HPDE6-E6E7 (cell line): Measurements from ENCODE around the gene TRIM45.
A peak's percentile ranks its signal among the peaks of the same experiment; 100 is the strongest.
"Not testable (repeated sequence)": the region's sequence is repeated elsewhere in the genome, so short reads cannot be mapped to it uniquely, and the experiment has no call there.

Source experiments
- DNase-seq: peaks from one replicate; pipeline ENCODE4 v3.0.0; 2011; ENCODE audit warnings: missing footprints; ENCODE audit errors: extremely low spot score

TRIM45 gene

GRCh38 chr1:117121589-117122329 lies at the start of gene TRIM45:
Gene TRIM45 (minus strand): TSS chr1:117121749. CDS start chr1:117121201, 548 bp downstream.
- DNase-seq = peak; percentile 95

GRCh38 chr1:117169871-117170596 lies 48.5 kb upstream of the TRIM45 start:
- DNase-seq = no peak

GRCh38 chr1:117167402-117167801 lies 45.9 kb upstream of the TRIM45 start:
- no peak for DNase-seq

GRCh38 chr1:117166076-117166475 lies 44.5 kb upstream of the TRIM45 start:
- DNase-seq = peak; percentile 59

GRCh38 chr1:117164209-117164608 lies 42.7 kb upstream of the TRIM45 start:
- DNase-seq = no peak

GRCh38 chr1:117162816-117163215 lies 41.3 kb upstream of the TRIM45 start:
- no peak for DNase-seq

- no peak for DNase-seq
Observed at GRCh38 chr1:117161887-117162286, 40.3 kb upstream of the TRIM45 start.

- DNase-seq = not testable (repeated sequence)
Observed at GRCh38 chr1:117151305-117151704, 29.8 kb upstream of the TRIM45 start.

- DNase-seq = no peak
Observed at GRCh38 chr1:117150316-117150715, 28.8 kb upstream of the TRIM45 start.

- no peak for DNase-seq
Observed at GRCh38 chr1:117147856-117148588, 26.5 kb upstream of the TRIM45 start.

GRCh38 chr1:117147341-117147831 lies 25.8 kb upstream of the TRIM45 start:
- DNase-seq = no peak

- no peak for DNase-seq
Observed at GRCh38 chr1:117146575-117147340, 25.2 kb upstream of the TRIM45 start.

GRCh38 chr1:117146072-117146471 lies 24.5 kb upstream of the TRIM45 start:
- DNase-seq = no peak

- no peak for DNase-seq
Observed at GRCh38 chr1:117143871-117144270, 22.3 kb upstream of the TRIM45 start.

- DNase-seq = no peak
Observed at GRCh38 chr1:117143172-117143571, 21.6 kb upstream of the TRIM45 start.

- no peak for DNase-seq
Observed at GRCh38 chr1:117142200-117142599, 20.7 kb upstream of the TRIM45 start.

- no peak for DNase-seq
Observed at GRCh38 chr1:117138561-117138960, 17.0 kb upstream of the TRIM45 start.

GRCh38 chr1:117138106-117138505 lies 16.6 kb upstream of the TRIM45 start:
- no peak for DNase-seq

GRCh38 chr1:117137281-117137855 lies 15.8 kb upstream of the TRIM45 start:
- no peak for DNase-seq

- DNase-seq = no peak
Observed at GRCh38 chr1:117136749-117137148, 15.2 kb upstream of the TRIM45 start.

- DNase-seq = no peak
Observed at GRCh38 chr1:117135329-117135728, 13.8 kb upstream of the TRIM45 start.
